GM21515 (cell line): Measurements from ENCODE around the gene NDUFV2.
"Not testable (repeated sequence)": the region's sequence is repeated elsewhere in the genome, so short reads cannot be mapped to it uniquely, and the experiment has no call there.

Experiments used
- ATAC-seq: cut with Tn5 transposase; IDR thresholded peaks from one replicate; pipeline ENCODE4 v1.9.1; 2021; ENCODE audit not compliant: unreplicated experiment

NDUFV2 gene

DNA sequence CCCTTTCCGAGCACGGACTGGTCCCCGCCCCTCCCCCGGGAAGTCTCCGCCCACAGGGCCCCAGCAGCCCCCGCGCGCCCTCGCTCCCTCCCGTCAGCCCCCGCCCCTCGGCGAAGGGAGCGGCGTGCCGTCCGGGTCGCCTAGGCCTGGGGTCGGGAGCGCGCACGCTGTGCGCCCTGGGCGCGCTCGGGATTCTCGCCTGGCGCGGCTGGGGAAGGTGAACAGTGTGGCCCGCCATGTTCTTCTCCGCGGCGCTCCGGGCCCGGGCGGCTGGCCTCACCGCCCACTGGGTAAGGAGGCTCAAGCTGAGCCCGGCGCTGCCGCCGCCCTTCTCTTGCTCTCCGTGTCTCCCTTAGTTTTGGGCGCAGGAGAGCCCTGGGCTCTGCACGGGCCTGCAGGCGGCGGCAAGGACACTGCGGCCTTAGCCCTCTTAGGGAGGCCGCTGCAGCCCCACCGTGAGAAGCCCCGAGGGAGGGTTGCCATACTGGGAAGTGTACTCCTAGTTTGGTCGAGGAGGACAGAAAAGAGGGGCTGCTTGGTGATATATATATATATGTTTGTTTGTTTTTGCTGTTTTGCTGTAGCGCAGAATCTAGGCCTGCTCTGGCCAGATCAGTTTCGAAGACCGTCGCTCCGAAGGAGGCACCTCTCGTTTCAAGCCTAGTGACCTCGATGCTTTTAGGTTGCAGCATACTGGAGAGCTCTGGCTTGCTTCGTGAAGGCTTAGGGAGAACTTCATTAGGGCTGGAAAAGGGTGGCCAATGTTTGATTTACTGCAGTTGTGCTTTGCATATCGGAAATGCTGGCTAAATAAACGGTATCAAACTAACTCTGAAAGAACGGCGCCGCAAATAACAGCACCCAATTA lies at the start of gene NDUFV2:
NDUFV2 (plus strand) TSS at position 192 of the 868 bp plus-strand sequence; CDS start at position 237, 45 bp downstream.
- ATAC-seq = peak; percentile 86

DNA sequence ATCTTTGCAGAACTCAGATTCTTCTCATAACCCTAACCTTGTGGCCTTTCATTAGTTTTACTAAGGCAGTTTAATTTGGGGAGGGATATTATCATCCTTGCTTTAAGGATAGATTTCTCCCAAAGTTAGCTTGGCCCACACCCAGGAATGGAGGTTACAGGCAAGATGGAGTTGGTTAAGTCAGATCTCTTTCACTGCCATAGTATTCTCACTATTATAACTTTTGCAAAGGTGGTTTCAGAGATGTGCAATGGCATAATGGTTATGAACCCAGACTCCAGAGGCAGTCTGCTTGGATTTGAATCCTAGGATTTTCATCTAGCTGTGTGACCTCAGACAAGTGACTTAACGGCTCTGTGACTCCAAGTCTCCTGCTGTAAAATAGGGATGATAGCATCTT lies 48.7 kb upstream of the NDUFV2 start:
- no peak for ATAC-seq

DNA sequence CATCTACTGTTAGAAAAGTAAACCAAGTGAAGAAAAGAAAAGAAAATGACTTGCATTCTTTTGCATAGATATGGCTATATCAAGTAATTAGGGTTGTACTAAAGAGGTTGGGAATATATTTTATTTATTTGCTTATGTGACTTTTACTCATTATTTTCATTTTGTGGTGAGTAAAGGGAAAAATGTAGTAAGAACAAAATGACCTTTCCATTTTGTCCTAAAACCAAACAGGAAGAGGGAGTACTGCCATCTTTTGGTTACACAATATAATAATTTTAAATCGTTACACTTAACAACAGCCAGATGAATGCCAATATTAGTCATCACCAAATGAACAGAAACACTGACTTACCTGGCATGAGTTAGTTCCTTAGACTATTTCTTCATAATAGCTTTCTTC lies 47.3 kb upstream of the NDUFV2 start:
- no peak for ATAC-seq

DNA sequence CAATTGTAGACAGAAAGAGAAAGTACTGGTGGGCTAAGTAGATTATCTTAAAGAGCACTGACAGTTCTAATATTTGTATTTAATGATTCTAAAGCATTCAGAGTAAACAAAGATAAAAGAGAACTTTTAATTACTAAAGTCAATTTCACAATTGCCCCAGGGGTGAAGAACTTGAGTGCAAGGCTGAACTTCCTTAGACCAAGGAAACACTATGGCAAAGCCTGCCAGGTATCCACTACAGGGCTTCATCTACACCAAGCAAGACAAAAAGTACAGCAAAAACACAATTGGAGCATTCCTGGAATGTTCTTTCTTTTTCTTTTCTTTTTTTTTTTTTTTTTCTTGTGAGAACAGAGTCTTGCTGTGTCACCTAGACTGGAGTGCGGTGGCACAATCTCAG lies 46.9 kb upstream of the NDUFV2 start:
- no peak for ATAC-seq

DNA sequence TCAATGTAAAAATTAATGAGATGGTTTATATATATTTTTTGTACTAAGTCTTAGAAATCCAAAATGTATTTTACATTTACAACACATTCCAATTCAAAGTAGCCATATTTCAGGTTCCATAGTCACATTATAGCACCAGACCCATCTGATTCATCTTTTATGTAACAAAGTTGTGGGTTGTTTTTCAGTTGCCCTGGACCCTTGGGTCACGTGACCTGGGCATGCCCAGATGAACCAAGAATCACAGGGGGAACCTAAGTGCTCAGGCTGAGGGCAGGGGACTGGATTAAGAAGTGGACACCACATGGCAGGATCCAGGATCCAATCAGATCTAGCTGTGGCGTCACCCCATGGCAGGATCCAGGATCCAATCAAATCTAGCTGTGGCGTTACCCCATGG lies 44.9 kb upstream of the NDUFV2 start:
- no peak for ATAC-seq

DNA sequence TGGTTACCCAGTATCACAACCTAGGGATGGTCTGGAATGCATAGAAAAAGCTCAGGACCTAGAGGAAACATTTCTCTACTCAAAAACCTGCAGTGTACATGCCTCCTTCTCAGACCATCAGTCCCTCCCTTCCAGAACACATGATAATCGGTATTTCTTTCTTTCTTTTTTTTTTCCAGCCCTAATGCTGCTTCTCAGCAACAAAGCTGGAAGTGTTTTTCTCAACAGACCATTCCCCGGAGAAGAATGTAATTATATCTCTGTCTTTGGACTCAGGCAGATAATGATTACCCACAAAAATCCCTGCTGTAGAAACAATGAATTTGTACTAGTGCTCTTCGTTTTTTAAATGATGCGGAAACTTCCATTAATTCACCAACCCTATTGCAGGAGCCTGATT lies 44.1 kb upstream of the NDUFV2 start:
- ATAC-seq = no peak

DNA sequence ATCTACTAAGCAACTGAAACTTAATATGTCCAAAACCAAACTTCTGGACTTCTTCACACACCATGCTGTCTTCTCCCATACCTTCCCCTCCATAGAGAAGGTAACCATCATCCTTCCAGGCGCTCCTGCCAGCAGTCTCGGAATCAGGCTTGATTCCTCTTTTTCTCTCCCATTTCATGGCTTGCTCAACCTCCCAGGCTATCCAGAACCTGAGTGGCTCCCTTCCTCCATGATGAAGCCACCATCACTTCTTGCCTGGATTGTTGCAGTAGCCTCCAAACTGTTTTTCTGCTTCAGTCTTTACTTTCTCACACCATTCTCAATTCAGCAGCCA lies 40.1 kb upstream of the NDUFV2 start:
- no peak for ATAC-seq

DNA sequence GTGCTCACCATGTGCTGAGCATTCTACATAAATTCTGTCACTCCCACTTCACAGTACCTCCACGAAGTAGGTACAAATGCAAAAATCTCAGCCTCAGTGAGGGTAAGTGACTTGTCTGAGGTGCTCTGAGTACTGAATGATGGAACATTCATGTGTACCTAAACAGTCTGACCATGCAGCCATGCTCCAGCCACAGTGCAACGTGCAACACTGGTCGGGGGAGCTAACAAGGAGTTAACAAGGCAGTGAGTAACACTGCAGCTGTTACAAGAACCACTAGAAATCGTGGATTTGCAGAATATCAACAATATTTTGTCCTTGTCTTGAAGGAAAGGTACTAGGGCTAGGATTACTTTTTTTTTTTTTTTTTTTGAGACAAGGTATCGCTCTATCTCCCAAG lies 36.6 kb upstream of the NDUFV2 start:
- ATAC-seq = no peak

DNA sequence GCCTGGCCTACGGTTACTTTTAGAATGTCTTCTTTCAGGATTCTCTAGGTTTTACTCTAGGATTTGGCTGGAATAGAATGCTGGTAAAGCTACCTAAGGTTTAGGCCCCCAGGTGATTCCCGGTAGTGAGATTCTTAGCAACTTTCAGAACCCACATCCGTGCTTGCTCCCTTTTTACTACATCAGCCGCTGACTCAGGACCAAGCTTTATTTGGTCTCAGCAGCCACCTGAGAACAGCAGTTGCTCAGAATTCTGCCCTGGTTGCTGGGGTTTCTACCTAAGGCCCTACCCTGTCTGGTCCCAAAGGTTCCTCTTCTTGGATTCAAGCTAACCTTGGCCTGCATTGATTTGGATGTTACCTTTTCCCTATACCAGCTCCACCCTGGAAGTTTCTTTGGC lies 36.1 kb upstream of the NDUFV2 start:
- peak; percentile 39 for ATAC-seq

DNA sequence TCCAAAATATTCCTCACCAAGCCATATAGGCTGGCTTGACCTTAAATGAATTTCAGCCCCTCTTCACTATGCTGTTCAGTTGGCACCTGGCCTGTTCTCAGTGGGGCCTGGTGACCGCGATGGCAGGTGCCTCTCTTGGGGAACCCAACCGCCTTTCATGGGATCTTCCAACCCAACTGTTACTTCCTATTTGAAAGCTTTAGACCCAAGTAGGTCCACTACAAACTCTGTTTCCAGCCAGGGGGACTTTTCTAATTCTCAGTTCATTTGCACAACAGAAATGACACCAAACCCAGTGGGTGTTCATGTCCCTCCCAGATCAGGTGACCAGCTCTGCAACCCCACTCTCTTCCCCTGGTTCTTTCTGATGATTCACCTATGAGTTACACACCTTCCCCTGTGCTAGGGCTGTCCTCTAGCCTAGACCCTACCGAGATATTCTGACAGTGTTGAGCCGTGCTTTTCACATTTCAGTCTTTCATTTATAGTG lies 35.6 kb upstream of the NDUFV2 start:
- ATAC-seq = peak; percentile 52

DNA sequence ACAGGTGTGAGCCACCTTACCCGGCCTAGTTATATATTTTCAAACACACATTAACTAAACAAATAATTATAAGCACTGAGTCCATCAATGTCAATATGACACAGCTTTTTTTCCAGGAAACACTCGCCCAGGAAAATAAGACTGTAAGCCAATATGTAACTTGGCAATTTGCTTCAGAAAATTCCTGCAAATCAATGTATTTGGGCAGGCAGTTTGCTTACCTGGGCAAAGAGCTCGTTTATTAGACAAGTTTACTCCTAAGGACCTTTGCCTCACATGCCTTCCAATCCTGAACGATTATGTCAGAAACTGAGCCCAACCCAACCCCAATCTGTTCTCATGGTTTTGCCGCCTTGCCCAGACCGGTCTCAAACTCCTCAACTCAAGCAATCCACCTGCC lies 34.7 kb upstream of the NDUFV2 start:
- no peak for ATAC-seq

DNA sequence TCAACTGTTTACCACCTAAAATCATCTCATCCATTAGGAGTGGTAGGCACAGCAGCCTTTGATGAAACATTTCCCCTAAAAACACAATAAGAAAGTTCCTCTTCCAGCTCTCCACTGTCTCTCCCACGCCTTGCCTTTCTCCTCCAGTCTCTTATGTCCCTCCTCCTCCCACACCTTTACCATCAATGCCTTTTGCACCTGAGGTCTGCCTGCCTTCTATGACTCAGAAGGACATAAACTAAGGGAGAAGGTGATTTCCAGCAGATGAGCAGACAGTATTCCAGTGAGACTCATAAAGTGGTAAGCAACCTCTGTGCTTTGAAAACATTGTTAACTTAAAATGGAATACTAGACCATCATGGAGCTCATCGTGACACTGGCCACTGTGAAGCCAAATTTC lies 34.2 kb upstream of the NDUFV2 start:
- ATAC-seq = no peak

DNA sequence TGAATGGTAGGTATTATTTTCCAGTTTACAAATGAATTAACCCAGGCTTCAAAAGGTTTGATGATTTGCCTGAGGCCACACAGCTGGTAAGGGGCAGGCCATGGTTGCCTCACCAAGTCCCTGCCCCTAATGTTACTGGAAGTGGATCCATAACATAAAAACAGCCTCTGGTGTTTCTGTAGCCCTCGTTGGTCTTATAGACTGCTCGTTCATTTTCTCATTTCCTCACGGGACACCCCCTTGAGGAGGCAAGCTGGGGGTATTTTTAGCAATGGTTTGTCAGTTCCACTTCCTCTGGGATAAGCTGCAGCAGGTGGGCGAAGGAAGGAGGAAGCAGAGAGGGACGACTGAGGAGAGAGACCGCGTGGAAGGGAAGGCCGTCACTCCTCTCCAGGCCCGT lies 32.9 kb upstream of the NDUFV2 start:
- ATAC-seq = no peak

DNA sequence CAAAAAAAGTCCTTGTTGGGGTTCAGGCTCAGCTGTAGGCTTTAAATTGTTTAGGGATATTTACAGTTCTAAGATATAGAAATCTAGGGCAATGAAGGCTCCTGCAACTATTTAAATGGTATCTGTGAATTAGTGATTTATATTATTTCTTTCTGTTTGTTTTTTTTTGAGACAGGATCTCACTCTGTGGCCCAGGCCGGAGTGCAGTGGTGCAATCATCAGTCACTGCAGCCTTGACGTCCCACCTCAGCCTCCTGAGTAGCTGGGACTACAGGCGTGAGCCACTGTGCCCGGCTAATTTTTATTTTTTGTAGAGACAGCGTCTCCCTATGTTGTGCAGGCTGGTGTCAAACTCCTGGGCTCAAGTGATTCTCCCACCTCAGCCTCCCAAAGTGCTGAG lies 32.3 kb upstream of the NDUFV2 start:
- ATAC-seq = no peak

DNA sequence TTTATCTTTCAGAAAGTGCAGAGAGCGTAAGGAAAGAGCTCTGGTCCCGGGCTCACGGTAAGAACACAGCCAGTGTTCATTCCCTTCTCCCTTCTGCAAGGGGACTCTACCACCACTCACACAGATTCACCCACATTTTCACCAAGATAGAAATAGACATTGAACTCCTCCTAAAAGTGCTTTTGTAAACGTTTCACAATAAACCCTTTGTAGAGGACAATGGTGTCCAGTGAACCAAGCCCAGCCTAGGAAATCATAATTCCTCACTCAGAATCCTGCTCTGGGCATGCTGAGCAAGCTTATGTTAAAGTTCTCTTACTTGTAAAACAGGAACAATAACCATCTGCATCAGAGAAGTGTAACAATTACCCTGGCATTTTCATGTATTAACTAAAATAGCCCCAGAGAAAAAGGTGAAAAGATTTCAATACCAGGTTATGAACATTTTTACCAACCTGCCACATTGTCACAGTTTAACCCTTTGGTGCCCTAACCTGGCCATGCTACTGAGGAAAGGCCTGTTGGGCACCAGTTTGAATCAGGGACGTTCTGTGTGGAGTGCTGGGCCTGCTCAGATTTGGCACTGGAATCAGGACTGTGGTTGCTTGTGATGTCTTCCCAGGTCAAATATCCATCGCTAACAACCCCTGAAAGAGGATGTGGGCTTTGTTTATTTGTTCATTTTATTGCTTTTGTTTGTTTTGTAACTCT lies 22.5 kb upstream of the NDUFV2 start:
- ATAC-seq = no peak

DNA sequence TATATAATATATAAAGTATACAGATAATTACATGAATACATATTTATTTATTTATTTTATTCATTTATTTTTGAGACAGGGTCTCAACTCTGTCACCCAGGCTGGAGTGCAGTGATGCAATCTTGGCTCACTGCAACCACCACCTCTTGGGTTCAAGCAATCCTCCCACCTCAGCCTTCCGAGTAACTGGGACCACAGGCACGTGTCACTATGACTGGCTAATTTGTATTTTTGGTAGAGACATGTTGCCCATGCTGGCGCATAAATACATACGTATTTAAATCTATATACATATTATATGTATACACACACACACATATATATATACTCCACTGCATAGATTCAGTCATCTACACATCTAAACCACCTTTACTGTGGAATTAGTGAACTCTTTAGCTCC lies 20.6 kb upstream of the NDUFV2 start:
- ATAC-seq = no peak

DNA sequence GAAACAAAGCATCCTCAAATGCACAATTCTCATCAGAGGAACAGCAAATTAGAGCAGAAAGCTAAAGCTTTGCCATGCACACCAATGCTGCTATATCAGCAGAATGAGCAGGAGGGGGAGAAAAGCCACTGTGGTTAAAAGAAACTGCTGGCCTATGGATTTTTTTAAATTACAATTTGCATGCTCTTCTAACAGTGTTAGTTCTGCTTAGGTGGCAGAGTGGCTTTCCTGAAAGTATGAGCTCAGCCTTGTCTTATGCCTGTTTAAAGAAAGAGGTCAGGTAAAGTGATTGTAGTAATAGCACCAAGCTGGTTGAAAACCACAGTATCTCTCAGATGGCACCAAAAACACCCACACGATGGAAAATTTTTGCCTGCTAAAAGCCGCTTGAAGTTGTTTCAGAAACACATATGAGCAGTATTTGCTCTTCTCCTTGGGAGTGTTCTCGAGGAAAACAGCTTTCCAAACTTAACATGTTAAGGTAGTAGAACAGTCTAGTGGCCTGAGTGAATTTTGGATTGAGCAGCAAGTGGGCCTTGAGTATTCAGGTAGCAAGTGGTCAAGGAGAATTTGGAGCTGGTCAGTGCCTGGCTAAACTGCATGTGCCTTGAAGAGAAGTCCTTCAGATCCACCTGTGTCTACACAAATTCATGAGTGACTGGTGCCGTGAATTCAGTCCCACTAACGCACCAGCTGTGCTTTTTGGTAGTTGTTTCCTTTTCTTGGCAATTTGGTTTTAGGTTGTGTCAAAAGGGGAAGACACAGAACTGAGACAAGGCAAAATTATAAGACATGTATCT lies 19.6 kb upstream of the NDUFV2 start:
- ATAC-seq = peak; percentile 83

DNA sequence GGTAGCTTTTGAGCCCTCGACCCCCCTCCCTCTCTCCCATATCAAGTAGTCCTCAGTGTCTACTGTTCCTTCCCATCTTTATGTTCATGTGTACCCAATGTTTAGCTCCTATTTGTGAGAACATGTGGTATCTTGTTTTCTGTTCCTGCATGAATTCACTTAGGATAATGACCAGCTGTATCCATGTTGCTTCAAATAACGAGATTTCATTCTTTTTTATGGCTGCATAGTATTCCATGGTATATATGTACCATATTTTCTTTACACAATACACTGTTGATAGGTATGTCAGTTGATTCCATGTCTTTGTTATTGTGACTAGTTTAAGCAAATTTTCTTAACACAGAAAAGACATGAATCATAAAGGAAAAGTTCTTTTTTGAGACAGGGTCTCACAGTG lies 16.5 kb upstream of the NDUFV2 start:
- no peak for ATAC-seq

DNA sequence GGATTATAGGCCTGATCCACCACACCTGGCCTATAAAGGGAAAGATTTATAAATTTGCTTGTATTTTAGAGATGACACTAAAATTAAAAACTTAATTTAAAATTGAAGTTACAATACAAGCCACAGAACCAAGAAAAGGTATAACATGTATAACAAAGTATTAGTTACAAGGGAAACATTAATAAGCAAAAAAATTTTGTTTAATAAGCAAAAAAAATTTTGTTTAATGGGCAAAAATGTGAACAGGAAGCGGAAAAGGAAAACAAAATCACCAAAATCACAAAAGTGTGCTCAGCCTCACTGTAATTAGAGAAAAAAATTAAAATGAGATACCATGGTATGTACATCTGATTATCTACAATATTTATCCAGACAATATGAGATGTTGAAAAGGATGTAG lies 15.9 kb upstream of the NDUFV2 start:
- no peak for ATAC-seq

DNA sequence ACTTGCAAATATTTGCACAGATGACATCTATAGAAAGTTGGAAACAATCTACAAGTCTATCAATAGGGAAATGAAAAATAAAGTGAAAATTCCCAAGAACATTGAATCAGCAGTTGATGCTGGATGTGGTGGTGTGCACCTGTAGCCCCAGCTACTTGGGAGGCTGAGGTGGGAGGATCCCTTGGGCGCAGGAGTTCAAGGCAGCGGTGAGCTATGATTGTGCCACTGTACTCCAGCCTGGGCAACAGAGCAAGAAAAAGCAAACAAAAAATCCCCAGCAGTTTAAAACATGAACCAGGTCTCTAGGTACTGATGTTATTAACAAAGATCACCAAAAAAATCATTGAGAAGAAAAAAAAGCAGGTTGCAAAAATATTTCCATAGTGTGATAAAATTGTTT lies 15.4 kb upstream of the NDUFV2 start:
- ATAC-seq = no peak

DNA sequence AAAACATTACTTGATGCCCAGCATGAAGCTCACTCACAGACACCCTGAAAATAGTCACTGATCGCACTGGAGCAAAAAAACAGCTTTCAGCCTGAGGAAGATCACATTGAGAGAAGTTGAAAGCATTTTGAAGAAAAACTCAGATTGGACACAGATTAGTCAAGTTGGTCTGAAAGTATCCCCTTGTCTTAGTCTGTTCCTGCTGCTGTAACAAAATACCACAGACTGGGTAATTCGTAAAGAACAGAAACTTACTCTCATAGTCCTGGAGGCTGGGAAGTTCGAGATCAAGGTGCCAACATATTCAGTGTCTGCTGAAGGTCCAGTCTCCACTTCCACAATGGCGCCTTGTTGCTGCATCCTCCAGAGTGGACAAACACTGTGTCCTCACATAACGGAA lies 14.2 kb upstream of the NDUFV2 start:
- ATAC-seq = no peak

DNA sequence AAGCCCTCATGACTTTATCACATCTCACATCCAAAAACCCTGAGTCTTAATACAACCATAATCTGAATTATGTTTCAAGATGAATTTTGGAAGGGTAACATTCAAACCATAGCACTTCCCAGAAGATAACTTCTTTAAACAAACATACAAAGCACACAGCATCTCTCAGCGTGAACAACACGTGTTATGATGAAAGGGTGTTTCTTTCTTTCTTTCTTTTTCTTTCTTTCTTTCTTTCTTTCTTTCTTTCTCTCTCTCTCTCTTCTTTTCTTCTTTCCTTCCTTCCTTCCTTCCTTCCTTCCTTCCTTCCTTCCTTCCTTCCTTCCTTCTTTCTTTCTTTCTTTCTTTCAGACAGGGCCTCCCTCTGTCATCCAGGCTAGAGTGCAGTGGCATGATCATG lies 13.8 kb upstream of the NDUFV2 start:
- not testable (repeated sequence) for ATAC-seq
